ENCODE results near the gene SLC2A8.

- TF ChIP-seq CTCF (IDR thresholded peaks at IDR 0.05) (no peak), POLR2A (IDR thresholded peaks at IDR 0.05) (no peak)
Measured at GRCh38 chr9:127390248-127390545, 6.8 kb upstream of the SLC2A8 start.

Data from thyroid gland (tissue), 4 donors.